Measurements from ENCODE around the gene CPVL. TPM values are rescaled to one million over a fixed set of nuclear protein-coding genes. Genes with fewer than 3 reads are reported as not detected.

CPVL gene
- polyA plus RNA-seq, 3 donors: 410 to 1,111 (median 1,108) TPM

DNA sequence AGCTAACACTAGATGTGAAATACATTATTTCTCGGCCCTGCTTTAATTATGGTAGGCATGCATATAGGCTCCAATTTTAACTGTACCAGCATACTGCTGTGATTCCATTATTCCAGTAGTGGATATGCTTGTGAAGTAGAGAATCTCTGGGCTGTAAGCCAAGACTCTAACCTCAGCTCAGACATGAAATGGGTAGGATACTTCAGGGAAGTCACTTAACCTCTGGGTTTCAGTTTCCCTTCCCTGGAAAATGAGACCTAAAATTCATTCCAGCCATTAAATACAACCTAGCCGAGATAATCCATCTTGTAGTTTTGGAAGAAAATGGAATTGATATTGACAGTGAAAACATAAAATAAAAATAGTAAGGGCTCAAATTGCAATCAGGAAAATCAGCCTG is 128.6 kb downstream of the CPVL start:
- Histone ChIP-seq H3K27me3 (ENCODE audit: control insufficient read depth in 2 of 2, insufficient read depth in 2 of 2, low read length in 2 of 2) (no peaks in the 10 kb centered on the region), H3K4me2 (replicated peaks; ENCODE audit: extremely low read depth, low read length, poor library complexity, severe bottlenecking) (no peak overlapping the region), H3K27ac (ENCODE audit: low read depth in 1 of 2, low read length in 2 of 2) (no peak overlapping the region), H4K20me1 (ENCODE audit: insufficient read depth, low read length) (peaks cover 98% of the 10 kb centered on the region), H3K4me3 (replicated peaks in 1 of 3; ENCODE audit: low read depth in 2 of 3, low read length in 3 of 3) (no peak overlapping the region), H3K36me3 (replicated peaks in 1 of 2; ENCODE audit: control insufficient read depth in 1 of 2, insufficient read depth in 2 of 2, low read length in 2 of 2) (peaks cover 71 to 95% of the 10 kb centered on the region in 2 donors), H3K9me3 (replicated peaks in 1 of 2; ENCODE audit: control insufficient read depth in 1 of 2, insufficient read depth in 1 of 2, low read length in 2 of 2) (peaks cover 0 to 10% of the 10 kb centered on the region in 2 donors), H2AFZ (ENCODE audit: insufficient read depth, low read depth, low read length, poor library complexity, severe bottlenecking) (no peak overlapping the region), H3K79me2 (ENCODE audit: insufficient read depth, low read length) (no peaks in the 10 kb centered on the region), H3K9ac (ENCODE audit: insufficient read depth, low read length, poor library complexity, severe bottlenecking) (no peak overlapping the region), H3K4me1 (ENCODE audit: control insufficient read depth in 1 of 2, insufficient read depth in 2 of 2, low read length in 2 of 2) (no peaks in the 10 kb centered on the region)
- H3K4me3 Mint-ChIP-seq: no peak overlapping the region
- no peak for TF ChIP-seq CTCF (IDR thresholded peaks at IDR 0.05)
- H3K9me3 Mint-ChIP-seq: peaks cover 0 to 7% (median 4%) of the 10 kb centered on the region in 7 donors
- H3K36me3 Mint-ChIP-seq: peaks cover 82 to 95% of the 10 kb centered on the region in 2 donors
- intact Hi-C loops (cut with micrococcal nuclease): no loop called here
- DNase-seq: no peak
- H3K27me3 Mint-ChIP-seq (ENCODE audit: low read depth in 3 of 3): peaks cover 0 to 2% (median 2%) of the 10 kb centered on the region in 3 donors
- WGBS (ENCODE audit: insufficient coverage): no CpG with 5 or more reads among the region's 2 CpGs
- H3K4me1 Mint-ChIP-seq: peaks cover 6% of the 10 kb centered on the region
- no peak overlapping the region for H3K27ac Mint-ChIP-seq

DNA sequence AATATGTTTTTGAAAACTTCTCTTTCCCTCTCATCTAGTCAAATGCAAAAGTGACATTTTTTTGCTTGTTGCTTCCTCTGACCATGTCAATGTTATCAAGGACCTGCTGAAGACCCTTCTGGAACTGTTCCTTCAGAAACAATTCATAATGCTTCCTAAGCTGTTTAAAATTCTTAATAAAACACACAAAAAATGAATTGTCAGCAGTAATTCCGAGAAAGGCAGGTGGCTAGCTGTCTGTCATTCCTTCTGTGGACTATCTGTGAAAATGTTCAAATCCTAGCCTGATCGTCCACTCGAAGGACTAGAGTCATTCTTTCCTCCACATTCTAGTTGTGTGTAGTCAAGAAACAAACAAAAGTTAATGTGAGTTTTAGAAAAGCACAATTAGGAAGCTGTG is 131.6 kb downstream of the CPVL start:
- Mint-ChIP-seq H3K36me3 (peaks cover 71 to 80% of the 10 kb centered on the region in 2 donors), H3K4me3 (no peak overlapping the region), H3K27ac (no peak overlapping the region), H3K27me3 (ENCODE audit: low read depth in 3 of 3) (peaks cover 0 to 2% (median 2%) of the 10 kb centered on the region in 3 donors), H3K9me3 (peaks cover 0 to 3% (median 0%) of the 10 kb centered on the region in 7 donors), H3K4me1 (peaks cover 16% of the 10 kb centered on the region)
- Histone ChIP-seq H3K4me2 (replicated peaks; ENCODE audit: extremely low read depth, low read length, poor library complexity, severe bottlenecking) (no peak overlapping the region), H2AFZ (ENCODE audit: insufficient read depth, low read depth, low read length, poor library complexity, severe bottlenecking) (no peak overlapping the region), H3K79me2 (ENCODE audit: insufficient read depth, low read length) (no peaks in the 10 kb centered on the region), H3K9me3 (replicated peaks in 1 of 2; ENCODE audit: control insufficient read depth in 1 of 2, insufficient read depth in 1 of 2, low read length in 2 of 2) (no peaks in the 10 kb centered on the region), H3K27ac (ENCODE audit: low read depth in 1 of 2, low read length in 2 of 2) (no peak overlapping the region), H3K36me3 (replicated peaks in 1 of 2; ENCODE audit: control insufficient read depth in 1 of 2, insufficient read depth in 2 of 2, low read length in 2 of 2) (peaks cover 51 to 95% of the 10 kb centered on the region in 2 donors), H3K4me3 (replicated peaks in 1 of 3; ENCODE audit: low read depth in 2 of 3, low read length in 3 of 3) (no peak overlapping the region), H3K9ac (ENCODE audit: insufficient read depth, low read length, poor library complexity, severe bottlenecking) (no peak overlapping the region), H3K4me1 (ENCODE audit: control insufficient read depth in 1 of 2, insufficient read depth in 2 of 2, low read length in 2 of 2) (peaks cover 5 to 6% of the 10 kb centered on the region in 2 donors), H4K20me1 (ENCODE audit: insufficient read depth, low read length) (peaks cover 99% of the 10 kb centered on the region), H3K27me3 (ENCODE audit: control insufficient read depth in 2 of 2, insufficient read depth in 2 of 2, low read length in 2 of 2) (no peaks in the 10 kb centered on the region)
- no peak for DNase-seq
- intact Hi-C loops (cut with micrococcal nuclease): no loop called here
- TF ChIP-seq CTCF (IDR thresholded peaks at IDR 0.05): no peak
- no CpG with 5 or more reads among the region's 3 CpGs for whole genome bisulfite sequencing (ENCODE audit: insufficient coverage)

Data from CD14-positive monocyte (primary cell).